HG03460 (cell line): ENCODE results near the gene PDE11A.

Experiments used
- ATAC-seq: cut with Tn5 transposase; IDR thresholded peaks from one replicate; pipeline ENCODE4 v1.9.1; 2021; ENCODE audit not compliant: unreplicated experiment

Gene PDE11A

GRCh38 chr2:177930916-177931315 is 141.7 kb downstream of the PDE11A start:
- ATAC-seq = no peak

GRCh38 chr2:177929662-177930522 is 142.7 kb downstream of the PDE11A start:
- no peak for ATAC-seq

- no peak for ATAC-seq
These were observed 149.3 kb downstream of the PDE11A start for GRCh38 chr2:177923323-177923722.

GRCh38 chr2:177921726-177922125 is 150.9 kb downstream of the PDE11A start:
- no peak for ATAC-seq

- no peak for ATAC-seq
These were observed 155.4 kb downstream of the PDE11A start for GRCh38 chr2:177917169-177917568.

- no peak for ATAC-seq
These were observed 156.2 kb downstream of the PDE11A start for GRCh38 chr2:177916342-177916741.

GRCh38 chr2:177914247-177914646 is 158.3 kb downstream of the PDE11A start:
- ATAC-seq = no peak

- no peak for ATAC-seq
These were observed 162.6 kb downstream of the PDE11A start for GRCh38 chr2:177909962-177910361.

- ATAC-seq = no peak
These were observed 163.8 kb downstream of the PDE11A start for GRCh38 chr2:177908824-177909223.

GRCh38 chr2:177908182-177908581 is 164.4 kb downstream of the PDE11A start:
- peak; percentile 39 for ATAC-seq

GRCh38 chr2:177906041-177906718 is 166.4 kb downstream of the PDE11A start:
- ATAC-seq = peak; percentile 89

- ATAC-seq = no peak
These were observed 166.9 kb downstream of the PDE11A start for GRCh38 chr2:177905640-177906039.

- no peak for ATAC-seq
These were observed 170.0 kb downstream of the PDE11A start for GRCh38 chr2:177902395-177903163.

- no peak for ATAC-seq
These were observed 172.5 kb downstream of the PDE11A start for GRCh38 chr2:177900082-177900481.

- ATAC-seq = no peak
These were observed 175.3 kb downstream of the PDE11A start for GRCh38 chr2:177897278-177897677.

- no peak for ATAC-seq
These were observed 176.0 kb downstream of the PDE11A start for GRCh38 chr2:177896587-177896986.

- ATAC-seq = no peak
These were observed 178.0 kb downstream of the PDE11A start for GRCh38 chr2:177894546-177894945.

- no peak for ATAC-seq
These were observed 178.7 kb downstream of the PDE11A start for GRCh38 chr2:177893880-177894279.

- ATAC-seq = no peak
These were observed 181.0 kb downstream of the PDE11A start for GRCh38 chr2:177891533-177891932.

- no peak for ATAC-seq
These were observed 182.6 kb downstream of the PDE11A start for GRCh38 chr2:177889818-177890460.

- no peak for ATAC-seq
These were observed 184.0 kb downstream of the PDE11A start for GRCh38 chr2:177888581-177888980.
